Naive thymus-derived CD4-positive, alpha-beta T cell (primary cell): Measurements from ENCODE around the gene MTF1. TPM values are rescaled to one million over a fixed set of nuclear protein-coding genes. Genes with fewer than 3 reads are reported as not detected.
A peak's percentile ranks its signal among the peaks of the same experiment; 100 is the strongest.
"Not testable (repeated sequence)": the region's sequence is repeated elsewhere in the genome, so short reads cannot be mapped to it uniquely, and the experiment has no call there.

ENCODE experiments used
- ATAC-seq: fragments of 150-1000 bp; cut with Tn5 transposase; 2 replicates; pipeline ENCODE4 v1.10.0; 2021; ENCODE audit warnings: mild to moderate bottlenecking, moderate library complexity
- CTCF ChIA-PET: fragments of 350-600 bp; sonication (Branson Sonifier 250); formaldehyde crosslinking; loops from one replicate; lab custom pipeline; 2021; ENCODE audit warnings: antibody characterized with exemption; lab: Charles Lee
- POLR2A ChIA-PET: fragments of 350-600 bp; sonication (Branson Sonifier 250); formaldehyde crosslinking; loops from one replicate; lab custom pipeline; 2021; ENCODE audit warnings: antibody characterized with exemption, inconsistent platforms; lab: Charles Lee
- DNase-seq, 9 donors: peaks; one replicate each; pipeline versions ENCODE4 v3.0.0 to v3.0.0-alpha.2; 2020 to 2022; ENCODE audit warnings: mixed read lengths in 1 of 9
- H3K27ac ChIP-seq: one replicate; pipeline ENCODE4 v1.7.0; 2013; ENCODE audit warnings: mild to moderate bottlenecking, low read depth, low read length, moderate library complexity
- H3K27me3 ChIP-seq, 2 donors: one replicate each; pipeline ENCODE4 v1.7.0; 2013; ENCODE audit warnings: low read length in 2 of 2, mild to moderate bottlenecking in 2 of 2, moderate library complexity in 2 of 2; ENCODE audit not compliant: control insufficient read depth in 2 of 2, insufficient read depth in 2 of 2
- H3K36me3 ChIP-seq, 3 experiments: 1 replicate in 2 of 3; 2 replicates in 1 of 3; pipeline ENCODE4 v1.7.0; 2013; ENCODE audit warnings: low read length in 3 of 3, mild to moderate bottlenecking in 3 of 3, moderate library complexity in 1 of 3; ENCODE audit not compliant: insufficient read depth in 3 of 3, control insufficient read depth in 2 of 3
- H3K4me1 ChIP-seq, 2 donors: one replicate each; pipeline ENCODE4 v1.7.0; 2013; ENCODE audit warnings: low read length in 2 of 2, mild to moderate bottlenecking in 2 of 2, moderate library complexity in 1 of 2; ENCODE audit not compliant: control insufficient read depth in 2 of 2, insufficient read depth in 2 of 2
- H3K4me3 ChIP-seq: 2 replicates; pipeline ENCODE4 v1.7.0; 2013; ENCODE audit warnings: mild to moderate bottlenecking, low read length
- H3K9me3 ChIP-seq, 3 experiments: 1 replicate in 2 of 3; 2 replicates in 1 of 3; pipeline ENCODE4 v1.7.0; 2013; ENCODE audit warnings: low read length in 3 of 3; ENCODE audit not compliant: control insufficient read depth in 2 of 3
- H3K27ac Mint-ChIP-seq, 9 donors: one replicate each; pipeline ENCODE4 v1.8.0; 2020 to 2022; ENCODE audit warnings: mixed read lengths in 9 of 9, mild to moderate bottlenecking in 8 of 9, moderate library complexity in 5 of 9, inconsistent platforms in 2 of 9
- H3K27me3 Mint-ChIP-seq, 5 donors: one replicate each; pipeline ENCODE4 v1.8.0; 2021 to 2022; ENCODE audit warnings: mixed read lengths in 5 of 5, mild to moderate bottlenecking in 1 of 5
- H3K36me3 Mint-ChIP-seq, 5 donors: one replicate each; pipeline ENCODE4 v1.8.0; 2020 to 2022; ENCODE audit warnings: mixed read lengths in 5 of 5, mild to moderate bottlenecking in 3 of 5, inconsistent platforms in 1 of 5
- H3K4me1 Mint-ChIP-seq, 7 donors: one replicate each; pipeline ENCODE4 v1.8.0; 2020 to 2022; ENCODE audit warnings: mixed read lengths in 7 of 7, mild to moderate bottlenecking in 3 of 7, inconsistent platforms in 1 of 7
- H3K4me3 Mint-ChIP-seq, 10 donors: one replicate each; pipeline ENCODE4 v1.8.0; 2020 to 2022; ENCODE audit warnings: mild to moderate bottlenecking in 10 of 10, mixed read lengths in 10 of 10, moderate library complexity in 6 of 10, inconsistent platforms in 2 of 10
- H3K9me3 Mint-ChIP-seq, 11 donors: one replicate each; pipeline ENCODE4 v1.8.0; 2020 to 2022; ENCODE audit warnings: mixed read lengths in 11 of 11, mild to moderate bottlenecking in 4 of 11, inconsistent platforms in 1 of 11, moderate library complexity in 1 of 11
- intact Hi-C, 2 donors: fragments of 100-400 bp; cut with micrococcal nuclease; formaldehyde crosslinking; loops; one replicate each; pipeline ENCODE4 v1.15.1; 2023
- polyA plus RNA-seq, 2 donors: library from polyadenylated mRNA; unstranded; fragments of 300-500 nt; fragmentation: Illumina TruSeq; gene quantifications; one replicate each; pipeline ENCODE4 v1.2.3, GENCODE V29; 2021
- total RNA-seq, 6 experiments: library from RNA in 5 of 6; stranded (reverse) in 5 of 6; gene quantifications; 1 replicate in 5 of 6; 2 replicates in 1 of 6; pipeline ENCODE4 v1.2.3 and lab custom pipeline; 2021 to 2026

Gene MTF1
- total and polyA plus RNA-seq, 7 experiments from 2014 or later = 22.9 to 45.2 (median 27.1) TPM

DNA sequence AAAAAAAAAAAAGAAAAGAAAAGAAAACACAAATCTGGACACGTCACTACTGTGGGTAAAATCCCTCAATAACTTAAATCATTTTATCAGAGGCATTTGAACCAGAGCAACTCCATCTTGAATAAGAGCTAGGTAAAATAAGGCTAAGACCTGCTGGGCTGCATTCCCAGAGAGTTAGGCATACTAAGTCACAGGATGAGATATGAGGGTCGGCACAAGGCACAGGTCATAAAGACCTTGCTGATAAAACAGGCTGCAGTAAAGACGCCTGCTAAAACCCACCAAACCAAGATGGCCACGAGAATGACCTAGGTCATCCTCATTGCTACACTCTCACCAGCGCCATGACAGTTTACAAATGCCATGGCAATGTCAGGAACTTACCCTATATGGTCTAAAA, 43.6 kb upstream of the MTF1 start:
- peaks cover 0 to 10% (median 9%) of the 10 kb centered on the region in 7 donors for H3K4me1 Mint-ChIP-seq
- no peaks in the 10 kb centered on the region for H3K27me3 Mint-ChIP-seq
- no peak overlapping the region for H3K4me3 Mint-ChIP-seq
- H3K36me3 Mint-ChIP-seq = peaks cover 1 to 19% (median 14%) of the 10 kb centered on the region in 5 donors
- DNase-seq (no peak), ATAC-seq (no peak)
- ChIA-PET POLR2A (no interaction called here), CTCF (no interaction called here)
- no peaks in the 10 kb centered on the region for H3K36me3 ChIP-seq
- H3K27me3 ChIP-seq = no peaks in the 10 kb centered on the region
- no peak overlapping the region for H3K4me3 ChIP-seq
- H3K9me3 ChIP-seq = peaks cover 0 to 16% (median 0%) of the 10 kb centered on the region in 3 experiments
- H3K27ac Mint-ChIP-seq = peak overlapping the region in 1 of 9 donors; percentile 5
- no peak overlapping the region for H3K27ac ChIP-seq
- intact Hi-C loops = no loop called here
- H3K4me1 ChIP-seq = no peaks in the 10 kb centered on the region
- peaks cover 0 to 18% (median 5%) of the 10 kb centered on the region in 11 donors for H3K9me3 Mint-ChIP-seq

DNA sequence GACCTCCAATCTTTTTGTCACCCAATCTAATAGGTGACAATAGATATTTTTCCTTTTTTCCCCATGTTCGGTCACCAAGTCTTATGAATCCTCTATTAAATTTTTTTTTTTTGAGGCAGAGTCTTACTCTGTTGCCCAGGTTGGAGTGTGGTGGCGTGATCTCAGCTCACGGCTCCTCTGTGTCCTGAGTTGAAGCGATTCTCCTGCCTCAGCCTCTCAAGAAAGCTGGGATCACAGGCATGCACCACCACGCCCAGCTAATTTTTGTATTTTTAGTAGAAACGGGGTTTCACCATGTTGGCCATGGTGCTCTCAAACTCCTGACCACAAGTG, 42.5 kb upstream of the MTF1 start:
- Mint-ChIP-seq H3K27ac (peak overlapping the region in 4 of 9 donors; percentile 2 to 74 (median 29)), H3K27me3 (no peaks in the 10 kb centered on the region), H3K9me3 (peaks cover 0 to 7% (median under 1%) of the 10 kb centered on the region in 11 donors), H3K4me1 (peaks cover 0 to 10% (median 8%) of the 10 kb centered on the region in 7 donors), H3K36me3 (peaks cover 0 to 14% (median 9%) of the 10 kb centered on the region in 5 donors), H3K4me3 (no peak overlapping the region)
- ATAC-seq (no peak), DNase-seq (no peak)
- intact Hi-C loops = no loop called here
- Histone ChIP-seq H3K27ac (no peak overlapping the region), H3K27me3 (no peaks in the 10 kb centered on the region), H3K9me3 (peaks cover 0 to 8% (median 0%) of the 10 kb centered on the region in 3 experiments), H3K4me1 (no peaks in the 10 kb centered on the region), H3K4me3 (no peak overlapping the region), H3K36me3 (no peaks in the 10 kb centered on the region)
- ChIA-PET POLR2A (no interaction called here), CTCF (no interaction called here)

DNA sequence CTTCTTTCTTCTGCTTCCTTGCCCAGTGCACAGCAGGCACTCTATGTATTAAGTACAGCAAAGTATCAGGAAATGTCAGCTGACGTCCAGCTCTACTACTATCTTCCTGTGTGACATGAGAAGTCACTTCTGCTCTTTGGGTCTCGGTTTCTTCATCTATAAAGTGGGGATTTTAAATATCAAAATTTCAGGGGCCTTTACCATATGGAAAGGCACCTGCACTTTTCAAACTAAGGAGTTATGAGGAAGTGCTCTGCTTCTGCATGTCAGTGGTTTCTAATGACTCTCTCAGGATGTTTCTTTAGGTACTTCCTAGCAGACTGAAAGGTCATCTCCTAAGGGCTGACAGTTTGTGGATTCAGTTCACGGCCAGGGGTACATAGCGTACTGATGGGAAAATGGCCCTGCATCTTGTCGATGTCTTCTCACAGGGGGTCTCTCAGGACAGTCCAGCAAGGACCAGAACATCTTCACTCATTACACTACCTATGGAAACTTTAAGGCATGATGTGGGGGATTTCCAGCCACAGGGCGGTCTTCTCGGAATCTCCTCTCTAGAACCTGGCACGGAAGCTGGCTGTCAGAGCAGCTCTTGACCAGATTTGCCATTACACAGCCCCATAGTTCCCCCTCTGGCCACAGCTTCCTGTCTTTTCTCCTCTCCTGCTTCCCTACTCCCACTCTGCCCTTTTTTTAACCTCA, 42.0 kb upstream of the MTF1 start:
- H3K9me3 ChIP-seq = peaks cover 0 to 5% (median 0%) of the 10 kb centered on the region in 3 experiments
- no peak overlapping the region for H3K4me3 ChIP-seq
- intact Hi-C loops = no loop called here
- Mint-ChIP-seq H3K4me3 (no peak overlapping the region), H3K27me3 (no peaks in the 10 kb centered on the region), H3K4me1 (peaks cover 0 to 10% (median 8%) of the 10 kb centered on the region in 7 donors), H3K36me3 (peaks cover 0 to 10% (median 9%) of the 10 kb centered on the region in 5 donors), H3K9me3 (peaks cover 0 to 3% (median 0%) of the 10 kb centered on the region in 11 donors), H3K27ac (peak overlapping the region in 5 of 9 donors; percentile 2 to 74 (median 43))
- H3K27me3 ChIP-seq = no peaks in the 10 kb centered on the region
- H3K4me1 ChIP-seq = no peaks in the 10 kb centered on the region
- H3K36me3 ChIP-seq = no peaks in the 10 kb centered on the region
- ATAC-seq = peak; percentile 45
- CTCF ChIA-PET = no interaction called here
- POLR2A ChIA-PET = no interaction called here
- DNase-seq = no peak
- H3K27ac ChIP-seq = no peak overlapping the region

DNA sequence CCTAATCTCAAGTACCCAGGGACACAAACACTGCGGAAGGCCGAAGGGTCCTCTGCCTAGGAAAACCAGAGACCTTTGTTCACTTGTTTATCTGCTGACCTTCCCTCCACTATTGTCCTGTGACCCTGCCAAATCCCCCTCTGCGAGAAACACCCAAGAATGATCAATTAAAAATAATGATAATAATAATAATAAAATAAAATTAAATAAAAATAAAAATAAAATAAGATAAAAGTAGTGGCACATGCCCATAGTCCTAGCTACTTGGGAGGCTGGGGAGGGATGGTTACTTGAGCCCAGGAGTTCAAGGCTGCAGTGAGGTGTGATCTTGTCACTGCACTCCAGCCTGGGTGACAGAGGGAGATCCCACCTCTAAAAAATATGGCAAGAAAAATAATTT, 38.2 kb upstream of the MTF1 start:
- intact Hi-C loops, POLR2A ChIA-PET, H3K36me3 ChIP-seq, H3K4me3 ChIP-seq, H3K4me3 Mint-ChIP-seq, H3K27ac Mint-ChIP-seq, H3K9me3 ChIP-seq, H3K27ac ChIP-seq, ATAC-seq, H3K27me3 ChIP-seq, H3K27me3 Mint-ChIP-seq, H3K4me1 ChIP-seq, H3K9me3 Mint-ChIP-seq, DNase-seq: not testable (repeated sequence)
- H3K36me3 Mint-ChIP-seq = peaks cover 6 to 16% (median 12%) of the 10 kb centered on the region in 5 donors
- CTCF ChIA-PET = interaction anchor here (0.5 kb wide), 1 partner anchor 93 kb away, joined by 3 read pairs; no protein-coding TSS in a partner anchor
- H3K4me1 Mint-ChIP-seq = peaks cover 0 to 12% (median 9%) of the 10 kb centered on the region in 7 donors

DNA sequence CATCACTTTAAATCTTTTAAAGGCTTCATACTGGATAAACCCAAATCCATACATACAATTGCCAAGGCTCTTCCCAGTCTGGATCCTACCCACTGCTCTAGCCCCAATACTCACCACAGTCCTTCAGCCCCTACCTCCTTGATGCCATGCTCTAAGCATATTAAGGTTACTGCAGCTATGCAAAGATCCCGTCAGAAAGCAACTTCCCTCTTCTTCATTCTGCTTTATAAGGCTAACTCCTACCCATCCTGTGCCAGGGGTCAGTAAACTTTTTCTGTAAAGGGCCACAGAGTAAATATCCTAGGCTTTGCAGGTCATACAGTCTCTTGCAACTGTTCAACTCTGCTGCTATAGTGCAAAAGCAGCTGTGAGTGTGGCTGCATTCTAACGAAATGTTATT, 34.3 kb upstream of the MTF1 start:
- no peak for ATAC-seq
- Mint-ChIP-seq H3K27me3 (no peaks in the 10 kb centered on the region), H3K9me3 (peaks cover 0 to 6% (median 0%) of the 10 kb centered on the region in 11 donors), H3K4me1 (peaks cover 0 to 10% (median 4%) of the 10 kb centered on the region in 7 donors), H3K4me3 (no peak overlapping the region), H3K36me3 (peaks cover 6 to 15% (median 10%) of the 10 kb centered on the region in 5 donors), H3K27ac (peak overlapping the region in 5 of 9 donors; percentile 3 to 75 (median 23))
- Histone ChIP-seq H3K27ac (no peak overlapping the region), H3K27me3 (no peaks in the 10 kb centered on the region), H3K9me3 (no peaks in the 10 kb centered on the region), H3K4me3 (no peak overlapping the region), H3K36me3 (peaks cover 0 to 14% (median 9%) of the 10 kb centered on the region in 3 experiments), H3K4me1 (no peaks in the 10 kb centered on the region)
- no peak for DNase-seq
- ChIA-PET CTCF (interaction anchor here (0.6 kb wide), 2 partner anchors 291 to 478 kb away, joined by 3 to 7 read pairs; no protein-coding TSS in a partner anchor), POLR2A (no interaction called here)
- intact Hi-C loops = loop anchor here in 1 of 2 donors (5.0 kb wide), 1 partner anchor 39 kb away; no protein-coding TSS in a partner anchor

DNA sequence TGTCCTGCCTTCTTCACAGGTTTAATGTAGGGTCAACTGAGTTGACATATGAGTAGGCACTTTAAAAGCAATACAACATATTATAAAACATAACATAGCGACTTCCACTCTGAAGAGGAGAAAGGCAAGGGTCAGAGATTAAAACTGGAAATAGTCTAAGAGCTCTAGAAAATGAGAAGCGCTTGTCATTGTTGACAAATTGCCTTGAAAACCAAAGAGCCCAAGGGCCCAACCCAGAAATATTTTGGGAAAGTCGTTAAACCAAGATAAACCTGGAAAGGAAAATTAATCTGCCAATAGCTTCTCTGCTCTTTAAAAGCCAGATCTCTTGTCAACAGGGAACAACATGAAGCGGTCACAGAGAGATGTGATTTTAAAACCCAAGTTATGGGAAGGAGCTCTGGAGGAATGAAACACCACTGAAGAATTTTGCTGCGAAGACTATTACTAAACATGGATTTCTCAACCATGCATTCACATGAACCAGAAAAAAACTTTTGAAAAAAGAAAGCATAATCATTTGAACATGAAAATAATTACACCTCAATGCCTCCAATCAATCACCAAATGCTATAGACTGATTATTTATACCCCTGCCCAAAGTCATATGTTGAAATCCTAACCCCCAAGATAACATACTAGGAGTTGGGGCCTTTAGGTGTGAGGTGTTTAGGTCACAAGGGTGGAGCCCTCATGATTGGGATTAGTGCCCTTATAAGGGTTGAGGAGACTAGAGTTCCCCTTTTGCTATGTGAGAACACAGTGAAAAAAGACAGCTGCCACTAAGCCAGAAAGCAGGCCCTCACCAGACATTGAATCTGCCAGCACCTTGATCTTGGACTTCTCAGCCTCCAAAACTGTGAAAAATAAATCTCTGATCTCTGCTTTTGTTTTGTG, 33.0 kb upstream of the MTF1 start:
- DNase-seq (no peak), ATAC-seq (no peak)
- peaks cover 0 to 10% (median 4%) of the 10 kb centered on the region in 7 donors for H3K4me1 Mint-ChIP-seq
- Histone ChIP-seq H3K9me3 (no peaks in the 10 kb centered on the region), H3K27me3 (no peaks in the 10 kb centered on the region), H3K4me3 (no peak overlapping the region), H3K4me1 (no peaks in the 10 kb centered on the region), H3K27ac (peak overlapping the region; percentile 14), H3K36me3 (peaks cover 0 to 27% (median 18%) of the 10 kb centered on the region in 3 experiments)
- no peak overlapping the region for H3K4me3 Mint-ChIP-seq
- CTCF ChIA-PET = no interaction called here
- POLR2A ChIA-PET = no interaction called here
- peaks cover 6 to 28% (median 12%) of the 10 kb centered on the region in 5 donors for H3K36me3 Mint-ChIP-seq
- intact Hi-C loops = loop anchor here in 1 of 2 donors (5.0 kb wide), 1 partner anchor 40 kb away; no protein-coding TSS in a partner anchor
- H3K27ac Mint-ChIP-seq = peak overlapping the region in 7 of 9 donors; percentile 1 to 70 (median 36)
- no peaks in the 10 kb centered on the region for H3K27me3 Mint-ChIP-seq
- peaks cover 0 to 6% (median 0%) of the 10 kb centered on the region in 11 donors for H3K9me3 Mint-ChIP-seq
